ENCODE data around the gene BEND7.

DNA sequence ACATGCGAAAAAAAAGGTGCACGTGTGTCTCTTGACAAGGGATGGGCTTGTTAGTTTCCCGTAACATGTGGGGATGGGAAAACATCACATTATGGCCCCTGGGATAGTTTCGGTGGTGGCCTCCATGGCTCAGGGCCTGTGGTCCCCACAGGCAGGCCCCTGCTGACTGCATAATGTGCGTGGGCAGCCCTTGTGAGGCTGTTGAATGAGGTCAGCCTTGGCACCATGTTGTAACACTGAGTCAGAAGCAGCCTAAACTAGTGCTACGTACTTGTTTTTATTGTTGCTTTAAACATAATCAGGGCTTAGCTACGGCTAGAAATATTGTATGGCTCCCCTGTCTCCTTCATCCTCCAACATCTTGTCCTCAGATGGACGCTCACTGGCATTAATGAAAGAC lies 80.6 kb downstream of the BEND7 start:
- TF ChIP-seq, protein P1, sequence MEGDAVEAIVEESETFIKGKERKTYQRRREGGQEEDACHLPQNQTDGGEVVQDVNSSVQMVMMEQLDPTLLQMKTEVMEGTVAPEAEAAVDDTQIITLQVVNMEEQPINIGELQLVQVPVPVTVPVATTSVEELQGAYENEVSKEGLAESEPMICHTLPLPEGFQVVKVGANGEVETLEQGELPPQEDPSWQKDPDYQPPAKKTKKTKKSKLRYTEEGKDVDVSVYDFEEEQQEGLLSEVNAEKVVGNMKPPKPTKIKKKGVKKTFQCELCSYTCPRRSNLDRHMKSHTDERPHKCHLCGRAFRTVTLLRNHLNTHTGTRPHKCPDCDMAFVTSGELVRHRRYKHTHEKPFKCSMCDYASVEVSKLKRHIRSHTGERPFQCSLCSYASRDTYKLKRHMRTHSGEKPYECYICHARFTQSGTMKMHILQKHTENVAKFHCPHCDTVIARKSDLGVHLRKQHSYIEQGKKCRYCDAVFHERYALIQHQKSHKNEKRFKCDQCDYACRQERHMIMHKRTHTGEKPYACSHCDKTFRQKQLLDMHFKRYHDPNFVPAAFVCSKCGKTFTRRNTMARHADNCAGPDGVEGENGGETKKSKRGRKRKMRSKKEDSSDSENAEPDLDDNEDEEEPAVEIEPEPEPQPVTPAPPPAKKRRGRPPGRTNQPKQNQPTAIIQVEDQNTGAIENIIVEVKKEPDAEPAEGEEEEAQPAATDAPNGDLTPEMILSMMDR (conservative IDR thresholded peaks at IDR 0.05; ENCODE audit: low read depth, low read length), result no peak
- TF ChIP-seq POLR2A (IDR thresholded peaks at IDR 0.05; ENCODE audit: low read depth, low read length) (no peak), CHD1 (IDR thresholded peaks at IDR 0.05; ENCODE audit: low read depth, low read length) (no peak), SMC3 (IDR thresholded peaks at IDR 0.05; ENCODE audit: low read depth, low read length) (no peak), MAFK (IDR thresholded peaks at IDR 0.05; ENCODE audit: low read depth, low read length) (no peak), RAD21 (IDR thresholded peaks at IDR 0.05; ENCODE audit: low read length) (no peak), RFX5 (IDR thresholded peaks at IDR 0.05; ENCODE audit: low read depth, low read length) (no peak), MXI1 (IDR thresholded peaks at IDR 0.05; ENCODE audit: borderline replicate concordance, low read depth, low read length) (no peak), CEBPB (IDR thresholded peaks at IDR 0.05; ENCODE audit: low read depth, low read length) (no peak), RCOR1 (IDR thresholded peaks at IDR 0.05; ENCODE audit: insufficient replicate concordance, low read length) (no peak), NFE2L2 (IDR thresholded peaks at IDR 0.05; ENCODE audit: low read depth, low read length) (no peak), BHLHE40 (IDR thresholded peaks at IDR 0.05; ENCODE audit: low read depth, low read length) (no peak)
- TF ChIP-seq, protein P2, sequence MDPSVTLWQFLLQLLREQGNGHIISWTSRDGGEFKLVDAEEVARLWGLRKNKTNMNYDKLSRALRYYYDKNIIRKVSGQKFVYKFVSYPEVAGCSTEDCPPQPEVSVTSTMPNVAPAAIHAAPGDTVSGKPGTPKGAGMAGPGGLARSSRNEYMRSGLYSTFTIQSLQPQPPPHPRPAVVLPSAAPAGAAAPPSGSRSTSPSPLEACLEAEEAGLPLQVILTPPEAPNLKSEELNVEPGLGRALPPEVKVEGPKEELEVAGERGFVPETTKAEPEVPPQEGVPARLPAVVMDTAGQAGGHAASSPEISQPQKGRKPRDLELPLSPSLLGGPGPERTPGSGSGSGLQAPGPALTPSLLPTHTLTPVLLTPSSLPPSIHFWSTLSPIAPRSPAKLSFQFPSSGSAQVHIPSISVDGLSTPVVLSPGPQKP (IDR thresholded peaks at IDR 0.05; ENCODE audit: borderline replicate concordance, low read depth, low read length), result no peak
- TF ChIP-seq, protein P3, sequence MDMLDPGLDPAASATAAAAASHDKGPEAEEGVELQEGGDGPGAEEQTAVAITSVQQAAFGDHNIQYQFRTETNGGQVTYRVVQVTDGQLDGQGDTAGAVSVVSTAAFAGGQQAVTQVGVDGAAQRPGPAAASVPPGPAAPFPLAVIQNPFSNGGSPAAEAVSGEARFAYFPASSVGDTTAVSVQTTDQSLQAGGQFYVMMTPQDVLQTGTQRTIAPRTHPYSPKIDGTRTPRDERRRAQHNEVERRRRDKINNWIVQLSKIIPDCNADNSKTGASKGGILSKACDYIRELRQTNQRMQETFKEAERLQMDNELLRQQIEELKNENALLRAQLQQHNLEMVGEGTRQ (IDR thresholded peaks at IDR 0.05; ENCODE audit: low read depth, low read length), result no peak

Measured in IMR-90 (cell line).